ENCODE measurements around the gene PTPRJ. TPM values are rescaled to one million over a fixed set of nuclear protein-coding genes. Genes with fewer than 3 reads are reported as not detected.

The PTPRJ gene
- total and polyA plus RNA-seq, 4 donors = 15.9 to 26.7 (median 17.0) TPM

DNA sequence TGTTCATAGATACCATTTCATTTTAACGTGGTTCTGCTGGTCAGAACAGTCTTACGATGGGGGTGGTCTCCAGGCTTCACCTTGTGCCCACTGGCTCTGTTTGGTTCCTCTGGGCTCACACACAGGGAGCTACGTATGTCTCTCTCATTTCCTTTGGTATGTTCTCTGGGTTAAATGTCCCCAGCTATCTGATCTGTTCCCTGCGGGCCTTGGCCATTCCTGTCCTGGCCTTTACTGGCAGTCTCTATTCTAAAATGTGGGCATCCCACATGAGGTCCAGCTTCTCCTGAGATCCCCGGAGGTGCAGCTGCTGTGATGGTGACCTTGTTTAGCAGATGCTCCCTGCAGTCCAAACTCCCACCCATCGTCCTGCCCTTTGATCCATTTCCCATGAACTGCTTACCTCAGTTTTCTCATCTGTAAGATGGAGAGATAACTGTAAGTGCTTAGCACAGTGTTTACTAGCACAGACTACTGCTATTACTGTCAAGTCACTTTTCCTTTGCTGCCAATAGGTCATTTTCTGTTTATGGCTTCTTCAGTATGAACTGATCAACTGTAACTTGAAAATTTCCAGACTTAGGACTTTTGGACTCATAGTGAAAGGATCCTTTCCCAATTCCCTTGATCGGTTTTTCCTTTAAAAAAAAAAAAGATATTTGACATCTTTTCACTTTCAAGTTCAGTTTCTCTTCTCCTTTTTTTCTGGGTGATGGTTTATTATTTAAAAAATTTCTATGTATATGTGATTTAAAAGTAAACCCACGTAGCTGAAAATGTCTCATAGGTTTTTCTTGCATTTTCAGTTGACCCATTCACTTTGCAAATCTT lies 92.9 kb downstream of the PTPRJ start:
- H3K36me3 ChIP-seq (ENCODE audit: control insufficient read depth, insufficient read depth, low read length) = no peaks in the 10 kb centered on the region
- H3K9me3 ChIP-seq (ENCODE audit: control insufficient read depth, insufficient read depth, low read length) = no peaks in the 10 kb centered on the region
- H3K4me1 ChIP-seq (ENCODE audit: control insufficient read depth, insufficient read depth, low read length) = no peaks in the 10 kb centered on the region
- no peaks in the 10 kb centered on the region for H3K27me3 ChIP-seq (ENCODE audit: control insufficient read depth, insufficient read depth, low read length)
- no peak overlapping the region for H3K27ac ChIP-seq (ENCODE audit: low read depth, low read length)
- H3K4me3 ChIP-seq (ENCODE audit: low read depth, low read length) = no peak overlapping the region
- DNase-seq (ENCODE audit: low read depth in 4 of 6, low spot score in 6 of 6) = no peak
- 90% methylated on average over 6 of the region's 8 CpGs for WGBS (ENCODE audit: insufficient coverage)

DNA sequence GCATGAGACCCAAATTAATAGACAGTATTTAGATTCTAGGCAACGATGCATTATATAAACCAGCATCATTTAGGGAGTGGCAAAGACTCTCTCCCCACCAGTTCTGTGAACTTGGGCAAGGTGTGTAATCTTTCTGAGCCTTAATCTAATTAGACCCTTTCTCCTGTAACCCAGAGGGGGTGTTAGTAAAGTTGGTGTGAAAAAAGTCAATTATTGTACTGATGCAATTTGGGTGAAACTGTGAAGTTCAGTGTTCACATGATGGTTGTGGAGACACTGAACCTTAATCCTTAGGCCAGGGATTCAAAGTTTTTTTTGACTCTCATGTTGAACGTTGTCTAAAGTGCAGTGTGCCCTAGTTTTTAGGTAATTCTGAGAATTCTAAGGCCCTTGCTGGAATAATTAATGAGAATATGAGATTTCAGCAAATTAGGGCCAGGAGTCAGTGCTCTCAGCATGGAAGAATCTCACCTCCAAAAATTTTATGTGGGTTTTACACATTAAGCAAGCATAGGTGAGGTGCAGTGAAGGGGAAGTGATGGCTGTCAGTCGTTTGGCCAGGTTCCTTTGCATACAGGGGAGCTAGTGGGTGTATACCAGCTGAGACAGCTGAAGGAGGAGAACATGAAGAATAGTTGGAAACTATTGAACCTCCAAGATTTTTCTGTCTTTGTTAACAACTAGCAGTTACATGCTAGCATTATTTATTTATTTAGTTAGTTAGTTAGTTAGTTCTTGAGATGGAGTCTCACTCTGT lies 94.2 kb downstream of the PTPRJ start:
- H3K4me1 ChIP-seq (ENCODE audit: control insufficient read depth, insufficient read depth, low read length) = peaks cover 4% of the 10 kb centered on the region
- H3K27ac ChIP-seq (ENCODE audit: low read depth, low read length) = no peak overlapping the region
- H3K36me3 ChIP-seq (ENCODE audit: control insufficient read depth, insufficient read depth, low read length) = no peaks in the 10 kb centered on the region
- WGBS (ENCODE audit: insufficient coverage) = 86% methylated on average over 1 of the region's 3 CpGs
- H3K4me3 ChIP-seq (ENCODE audit: low read depth, low read length) = no peak overlapping the region
- no peaks in the 10 kb centered on the region for H3K27me3 ChIP-seq (ENCODE audit: control insufficient read depth, insufficient read depth, low read length)
- H3K9me3 ChIP-seq (ENCODE audit: control insufficient read depth, insufficient read depth, low read length) = no peaks in the 10 kb centered on the region
- DNase-seq (ENCODE audit: low read depth in 4 of 6, low spot score in 6 of 6) = no peak

DNA sequence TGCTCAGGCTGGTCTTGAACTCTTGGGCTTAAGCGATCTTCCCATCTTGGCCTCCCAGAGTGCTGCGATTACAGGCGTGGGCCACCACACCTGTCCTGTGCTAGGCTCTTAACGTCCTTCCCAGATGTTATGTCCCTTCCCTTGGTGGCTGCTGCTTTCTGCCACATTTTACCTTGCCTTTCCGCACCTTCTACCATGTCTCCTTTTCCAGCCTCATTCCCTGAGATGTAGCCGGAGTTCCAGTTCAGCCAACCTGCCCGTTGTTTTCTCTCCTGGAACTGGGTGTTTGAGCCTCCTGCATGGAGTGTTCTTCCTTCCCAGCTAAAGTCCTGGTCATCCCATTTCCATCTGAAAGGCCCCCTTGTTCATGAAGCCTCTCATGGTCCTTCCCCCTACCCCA lies 95.3 kb downstream of the PTPRJ start:
- H3K4me3 ChIP-seq (ENCODE audit: low read depth, low read length) = no peak overlapping the region
- no peaks in the 10 kb centered on the region for H3K27me3 ChIP-seq (ENCODE audit: control insufficient read depth, insufficient read depth, low read length)
- no peaks in the 10 kb centered on the region for H3K36me3 ChIP-seq (ENCODE audit: control insufficient read depth, insufficient read depth, low read length)
- H3K4me1 ChIP-seq (ENCODE audit: control insufficient read depth, insufficient read depth, low read length) = peaks cover 7% of the 10 kb centered on the region
- H3K9me3 ChIP-seq (ENCODE audit: control insufficient read depth, insufficient read depth, low read length) = no peaks in the 10 kb centered on the region
- no peak overlapping the region for H3K27ac ChIP-seq (ENCODE audit: low read depth, low read length)
- no peak for DNase-seq (ENCODE audit: low read depth in 4 of 6, low spot score in 6 of 6)
- WGBS (ENCODE audit: insufficient coverage) = 100% methylated on average over 7 of the region's 7 CpGs

DNA sequence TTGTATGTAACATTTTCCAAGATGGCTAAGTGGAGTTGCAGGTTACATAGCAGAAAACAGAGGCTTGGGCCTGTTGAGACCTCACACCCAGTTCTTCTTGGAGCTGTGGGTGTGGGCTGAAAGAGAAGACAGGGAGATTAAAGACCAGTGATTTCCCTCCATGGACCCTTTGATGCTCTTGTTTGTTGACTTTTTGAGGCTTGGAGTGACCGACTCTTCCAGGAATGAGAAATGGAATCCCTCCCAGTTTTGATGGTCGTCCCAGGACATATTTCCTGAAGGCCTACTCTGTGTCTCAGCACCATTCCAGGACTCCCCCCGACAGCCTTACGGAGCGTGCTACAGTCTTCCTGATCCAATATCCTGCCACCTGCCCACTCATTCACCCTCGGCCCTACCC lies 96.9 kb downstream of the PTPRJ start:
- no peak overlapping the region for H3K4me3 ChIP-seq (ENCODE audit: low read depth, low read length)
- no peaks in the 10 kb centered on the region for H3K36me3 ChIP-seq (ENCODE audit: control insufficient read depth, insufficient read depth, low read length)
- no peak for DNase-seq (ENCODE audit: low read depth in 4 of 6, low spot score in 6 of 6)
- H3K27me3 ChIP-seq (ENCODE audit: control insufficient read depth, insufficient read depth, low read length) = no peaks in the 10 kb centered on the region
- no peak overlapping the region for H3K27ac ChIP-seq (ENCODE audit: low read depth, low read length)
- H3K4me1 ChIP-seq (ENCODE audit: control insufficient read depth, insufficient read depth, low read length) = peaks cover 17% of the 10 kb centered on the region
- H3K9me3 ChIP-seq (ENCODE audit: control insufficient read depth, insufficient read depth, low read length) = no peaks in the 10 kb centered on the region
- 92% methylated on average over 6 of the region's 6 CpGs for WGBS (ENCODE audit: insufficient coverage)

DNA sequence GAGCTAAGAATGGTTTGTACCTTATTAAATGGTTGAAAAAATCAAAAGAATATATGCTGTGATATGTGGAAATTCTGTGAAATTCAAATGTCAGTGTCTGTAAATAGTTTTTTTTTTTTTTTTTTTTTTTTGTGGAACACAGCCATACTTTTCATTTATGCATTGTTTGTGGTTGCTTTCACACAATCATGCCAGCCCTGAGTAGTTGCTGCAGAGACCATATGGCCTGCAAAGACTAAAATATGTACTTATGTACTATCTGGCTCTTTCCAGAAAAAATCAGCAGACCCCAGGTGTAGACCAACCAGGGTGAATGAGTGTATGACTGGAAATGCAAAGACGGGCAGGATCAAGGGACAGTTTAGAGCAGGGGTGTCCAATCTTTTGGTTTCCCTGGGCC lies 98.3 kb downstream of the PTPRJ start:
- Histone ChIP-seq H3K4me1 (ENCODE audit: control insufficient read depth, insufficient read depth, low read length) (peaks cover 17% of the 10 kb centered on the region), H3K9me3 (ENCODE audit: control insufficient read depth, insufficient read depth, low read length) (no peaks in the 10 kb centered on the region), H3K4me3 (ENCODE audit: low read depth, low read length) (no peak overlapping the region), H3K27ac (ENCODE audit: low read depth, low read length) (no peak overlapping the region), H3K36me3 (ENCODE audit: control insufficient read depth, insufficient read depth, low read length) (no peaks in the 10 kb centered on the region), H3K27me3 (ENCODE audit: control insufficient read depth, insufficient read depth, low read length) (no peaks in the 10 kb centered on the region)
- DNase-seq (ENCODE audit: low read depth in 4 of 6, low spot score in 6 of 6) = peak in 1 of 6 donors; percentile 82
- no CpG with 5 or more reads among the region's 1 CpG for WGBS (ENCODE audit: insufficient coverage)

DNA sequence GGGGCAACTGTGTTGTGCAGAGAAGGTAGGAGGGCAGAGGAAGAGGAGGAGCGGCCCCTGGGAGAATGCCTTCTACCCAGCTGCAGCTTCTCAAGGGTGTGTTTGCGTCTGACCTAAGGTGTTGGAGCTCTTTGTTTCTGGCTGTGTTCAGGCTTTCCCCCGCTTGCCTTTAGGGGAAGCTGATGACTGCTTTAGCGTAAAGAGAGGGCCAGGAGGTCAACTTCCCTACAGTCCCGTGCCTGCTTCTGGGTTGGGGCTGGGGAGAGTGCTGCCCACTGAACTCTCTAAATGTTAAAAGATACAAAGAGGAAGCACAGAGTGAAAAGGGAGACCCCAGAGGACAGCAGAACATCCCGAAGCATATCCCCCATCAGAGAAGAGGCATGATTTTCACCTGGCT lies 99.2 kb downstream of the PTPRJ start:
- DNase-seq (ENCODE audit: low read depth in 4 of 6, low spot score in 6 of 6) = no peak
- Histone ChIP-seq H3K9me3 (ENCODE audit: control insufficient read depth, insufficient read depth, low read length) (no peaks in the 10 kb centered on the region), H3K36me3 (ENCODE audit: control insufficient read depth, insufficient read depth, low read length) (no peaks in the 10 kb centered on the region), H3K4me3 (ENCODE audit: low read depth, low read length) (no peak overlapping the region), H3K4me1 (ENCODE audit: control insufficient read depth, insufficient read depth, low read length) (peaks cover 17% of the 10 kb centered on the region), H3K27ac (ENCODE audit: low read depth, low read length) (no peak overlapping the region), H3K27me3 (ENCODE audit: control insufficient read depth, insufficient read depth, low read length) (no peaks in the 10 kb centered on the region)
- WGBS (ENCODE audit: insufficient coverage) = 63% methylated on average over 3 of the region's 6 CpGs

DNA sequence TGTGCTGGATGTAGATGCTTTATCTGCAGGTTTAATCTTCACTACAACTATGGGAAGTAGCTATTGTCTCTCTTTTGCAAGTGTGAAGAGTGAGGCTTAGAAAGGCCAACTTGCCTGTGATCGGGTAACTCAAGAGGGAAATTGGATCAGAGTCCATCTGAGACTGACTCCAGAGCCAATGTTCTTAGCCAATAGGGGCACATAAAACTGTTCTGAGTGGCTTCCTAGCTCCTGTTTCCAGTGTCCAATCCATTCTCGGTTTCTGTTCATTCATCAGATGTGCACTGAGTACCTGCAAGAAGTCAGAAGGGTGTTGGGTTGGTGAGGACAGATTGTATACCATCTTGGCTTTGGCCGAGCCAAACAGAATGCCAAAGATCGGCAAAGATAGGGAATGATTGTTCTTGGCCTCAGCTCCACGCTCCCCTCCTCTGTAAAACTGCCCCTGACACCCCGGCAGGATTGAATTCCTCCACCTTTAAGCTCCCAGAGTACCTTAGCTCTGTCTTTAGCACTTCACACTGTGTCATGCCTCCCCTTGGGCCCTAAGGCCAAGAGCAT lies 100.0 kb downstream of the PTPRJ start:
- DNase-seq (ENCODE audit: low read depth in 4 of 6, low spot score in 6 of 6) = no peak
- no peaks in the 10 kb centered on the region for H3K27me3 ChIP-seq (ENCODE audit: control insufficient read depth, insufficient read depth, low read length)
- no peaks in the 10 kb centered on the region for H3K9me3 ChIP-seq (ENCODE audit: control insufficient read depth, insufficient read depth, low read length)
- H3K27ac ChIP-seq (ENCODE audit: low read depth, low read length) = peak overlapping the region; percentile 64
- no peak overlapping the region for H3K4me3 ChIP-seq (ENCODE audit: low read depth, low read length)
- H3K4me1 ChIP-seq (ENCODE audit: control insufficient read depth, insufficient read depth, low read length) = peaks cover 17% of the 10 kb centered on the region
- no peaks in the 10 kb centered on the region for H3K36me3 ChIP-seq (ENCODE audit: control insufficient read depth, insufficient read depth, low read length)
- WGBS (ENCODE audit: insufficient coverage) = 88% methylated on average over 6 of the region's 6 CpGs

DNA sequence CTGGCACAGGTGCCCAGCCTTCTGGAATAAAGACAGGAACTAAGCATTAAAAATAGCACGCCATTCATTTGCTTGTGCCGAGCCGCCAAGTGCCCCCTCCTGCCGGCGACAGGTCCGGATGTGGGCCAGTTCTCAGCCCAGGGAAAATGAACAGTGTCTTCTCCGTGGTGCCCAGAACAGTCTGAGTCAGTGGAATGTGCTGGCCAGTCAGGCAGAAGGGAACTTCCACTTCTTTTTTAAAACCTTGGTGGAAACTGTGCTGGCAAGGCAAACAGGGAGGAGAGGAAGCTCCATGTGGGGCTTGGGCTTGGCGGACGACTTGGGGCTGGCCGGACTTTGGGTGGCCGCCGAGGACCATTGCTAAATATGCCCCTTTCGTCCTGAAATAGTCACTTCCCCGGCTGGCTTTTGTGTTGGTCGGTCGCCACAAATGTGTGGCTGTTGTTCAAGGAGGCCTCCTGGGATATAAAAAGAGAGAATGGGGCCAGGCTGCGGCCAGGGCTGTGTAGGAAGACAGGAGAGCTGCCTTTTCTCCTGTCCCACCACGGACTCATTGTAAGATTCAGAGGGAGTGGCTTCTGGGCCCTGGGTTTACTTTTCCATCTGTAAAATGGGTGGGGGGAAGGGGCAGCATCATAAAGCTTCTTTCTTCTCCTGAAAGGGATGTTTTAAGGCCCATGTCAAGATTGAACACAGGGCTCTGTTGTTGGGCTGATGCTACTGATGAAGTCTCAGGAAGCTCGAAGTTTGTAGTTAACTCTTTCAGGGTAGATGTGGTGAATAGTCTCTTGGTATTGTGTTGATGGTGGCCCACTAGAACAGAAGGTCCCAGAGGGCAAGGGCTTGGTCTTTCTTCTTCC lies 101.0 kb downstream of the PTPRJ start:
- Histone ChIP-seq H3K4me3 (ENCODE audit: low read depth, low read length) (no peak overlapping the region), H3K36me3 (ENCODE audit: control insufficient read depth, insufficient read depth, low read length) (no peaks in the 10 kb centered on the region), H3K4me1 (ENCODE audit: control insufficient read depth, insufficient read depth, low read length) (peaks cover 18% of the 10 kb centered on the region), H3K27me3 (ENCODE audit: control insufficient read depth, insufficient read depth, low read length) (no peaks in the 10 kb centered on the region), H3K27ac (ENCODE audit: low read depth, low read length) (peak overlapping the region; percentile 47), H3K9me3 (ENCODE audit: control insufficient read depth, insufficient read depth, low read length) (no peaks in the 10 kb centered on the region)
- peak in 1 of 6 donors; percentile 66 for DNase-seq (ENCODE audit: low read depth in 4 of 6, low spot score in 6 of 6)
- 31% methylated on average over 16 of the region's 19 CpGs for WGBS (ENCODE audit: insufficient coverage)

DNA sequence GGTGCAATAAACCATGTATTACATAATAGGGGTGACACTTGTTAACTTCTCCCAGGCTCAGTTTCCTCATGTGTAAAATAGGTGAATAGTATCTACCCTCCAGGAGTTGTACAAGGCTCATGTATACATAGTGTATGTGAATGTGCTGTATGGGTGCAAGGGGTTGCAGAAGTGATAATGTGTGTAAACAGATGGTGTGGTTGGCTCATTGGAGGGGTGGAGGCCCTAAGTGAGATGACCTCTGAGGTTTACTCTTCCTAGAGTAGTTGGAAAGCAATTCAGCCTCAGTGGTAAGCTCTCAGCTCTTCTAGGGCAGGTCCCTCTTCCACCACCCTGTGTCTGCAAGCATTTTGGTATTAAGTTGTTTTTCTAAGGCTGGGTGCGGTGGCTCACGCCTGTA lies 102.4 kb downstream of the PTPRJ start:
- WGBS (ENCODE audit: insufficient coverage) = 100% methylated on average over 2 of the region's 2 CpGs
- H3K27me3 ChIP-seq (ENCODE audit: control insufficient read depth, insufficient read depth, low read length) = no peaks in the 10 kb centered on the region

More for the DNA sequence above, 102.4 kb downstream of the PTPRJ start:
- Histone ChIP-seq H3K9me3 (ENCODE audit: control insufficient read depth, insufficient read depth, low read length) (no peaks in the 10 kb centered on the region), H3K4me1 (ENCODE audit: control insufficient read depth, insufficient read depth, low read length) (peaks cover 20% of the 10 kb centered on the region), H3K4me3 (ENCODE audit: low read depth, low read length) (no peak overlapping the region), H3K27ac (ENCODE audit: low read depth, low read length) (no peak overlapping the region), H3K36me3 (ENCODE audit: control insufficient read depth, insufficient read depth, low read length) (no peaks in the 10 kb centered on the region)
- no peak for DNase-seq (ENCODE audit: low read depth in 4 of 6, low spot score in 6 of 6)

Measured in spinal cord (tissue), 10 donors.